CD14-positive monocyte (primary cell): ENCODE data around the gene ELOA. TPM values are rescaled to one million over a fixed set of nuclear protein-coding genes. Genes with fewer than 3 reads are reported as not detected.
A peak's percentile ranks its signal among the peaks of the same experiment; 100 is the strongest.

ENCODE experiments used
- DNase-seq, 3 donors: peaks; one replicate each; pipeline ENCODE4 v3.0.0-alpha.2; 2011 to 2022
- H2AFZ ChIP-seq: 2 replicates; pipeline ENCODE4 v1.6.0; 2012; ENCODE audit warnings: mild to moderate bottlenecking, low read depth, low read length, inconsistent platforms; ENCODE audit not compliant: insufficient read depth, poor library complexity, severe bottlenecking
- H3K27ac ChIP-seq, 2 donors: 1 replicate in 1 of 2; 2 replicates in 1 of 2; pipeline ENCODE4 v1.5.1; 2012 to 2013; ENCODE audit warnings: low read length in 2 of 2, control low read depth in 1 of 2, inconsistent platforms in 1 of 2, low read depth in 1 of 2, mild to moderate bottlenecking in 1 of 2
- H3K27me3 ChIP-seq, 2 donors: one replicate each; pipeline versions ENCODE4 v1.6.0 to v1.6.1; 2011 to 2013; ENCODE audit warnings: low read length in 2 of 2; ENCODE audit not compliant: control insufficient read depth in 2 of 2, insufficient read depth in 2 of 2
- H3K36me3 ChIP-seq, 2 donors: replicated peaks in 1 of 2; 1 replicate in 1 of 2; 2 replicates in 1 of 2; pipeline versions ENCODE4 v1.5.1 to v1.6.1; 2012 to 2013; ENCODE audit warnings: low read length in 2 of 2, control low read depth in 1 of 2, inconsistent platforms in 1 of 2, mild to moderate bottlenecking in 1 of 2; ENCODE audit not compliant: insufficient read depth in 2 of 2, control insufficient read depth in 1 of 2
- H3K4me1 ChIP-seq, 2 donors: 1 replicate in 1 of 2; 2 replicates in 1 of 2; pipeline versions ENCODE4 v1.5.1 to v1.6.1; 2012 to 2013; ENCODE audit warnings: low read length in 2 of 2, control low read depth in 1 of 2, inconsistent platforms in 1 of 2, mild to moderate bottlenecking in 1 of 2, moderate library complexity in 1 of 2; ENCODE audit not compliant: insufficient read depth in 2 of 2, control insufficient read depth in 1 of 2
- H3K4me2 ChIP-seq: replicated peaks from 2 replicates; pipeline ENCODE3; 2012; ENCODE audit warnings: low read length, moderate library complexity, mild to moderate bottlenecking; ENCODE audit not compliant: poor library complexity, severe bottlenecking; ENCODE audit errors: extremely low read depth
- H3K4me3 ChIP-seq, 3 experiments: fragments of 200-600 bp in 1 of 3; sonication (generic) in 1 of 3; replicated peaks in 1 of 3; 1 replicate in 2 of 3; 2 replicates in 1 of 3; pipeline ENCODE4 v1.5.1; 2011 to 2013; ENCODE audit warnings: low read length in 3 of 3, mild to moderate bottlenecking in 3 of 3, control low read depth in 2 of 3, low read depth in 2 of 3, inconsistent platforms in 1 of 3, moderate library complexity in 1 of 3
- H3K79me2 ChIP-seq: 2 replicates; pipeline ENCODE4 v1.6.0; 2012; ENCODE audit warnings: mild to moderate bottlenecking, control low read depth, inconsistent platforms, low read length, moderate library complexity; ENCODE audit not compliant: insufficient read depth
- H3K9ac ChIP-seq: 2 replicates; pipeline ENCODE4 v1.6.0; 2017; ENCODE audit warnings: low read length, mild to moderate bottlenecking; ENCODE audit not compliant: insufficient read depth, poor library complexity, severe bottlenecking
- H3K9me3 ChIP-seq, 2 donors: replicated peaks in 1 of 2; 1 replicate in 1 of 2; 2 replicates in 1 of 2; pipeline versions ENCODE4 v1.5.1 to v1.6.1; 2012 to 2013; ENCODE audit warnings: low read length in 2 of 2, control low read depth in 1 of 2; ENCODE audit not compliant: control insufficient read depth in 1 of 2, insufficient read depth in 1 of 2
- H4K20me1 ChIP-seq: 2 replicates; pipeline ENCODE4 v1.6.0; 2012; ENCODE audit warnings: mild to moderate bottlenecking, low read length, control low read depth, moderate library complexity; ENCODE audit not compliant: insufficient read depth
- H3K27ac Mint-ChIP-seq, 7 donors: one replicate each; pipeline ENCODE4 v1.8.0; 2020; ENCODE audit warnings: mild to moderate bottlenecking in 7 of 7, mixed read lengths in 7 of 7, moderate library complexity in 6 of 7, inconsistent platforms in 2 of 7
- H3K27me3 Mint-ChIP-seq, 3 donors: one replicate each; pipeline ENCODE4 v1.8.0; 2021 to 2022; ENCODE audit warnings: low read depth in 3 of 3, mild to moderate bottlenecking in 3 of 3, mixed read lengths in 3 of 3, moderate library complexity in 3 of 3, inconsistent platforms in 1 of 3
- H3K36me3 Mint-ChIP-seq, 2 donors: one replicate each; pipeline ENCODE4 v1.8.0; 2020; ENCODE audit warnings: mixed read lengths in 2 of 2, inconsistent platforms in 1 of 2, mild to moderate bottlenecking in 1 of 2
- H3K4me1 Mint-ChIP-seq: one replicate; pipeline ENCODE4 v1.8.0; 2020; ENCODE audit warnings: mild to moderate bottlenecking, mixed read lengths
- H3K4me3 Mint-ChIP-seq, 2 donors: one replicate each; pipeline ENCODE4 v1.8.0; 2020; ENCODE audit warnings: mild to moderate bottlenecking in 2 of 2, mixed read lengths in 2 of 2, moderate library complexity in 1 of 2
- H3K9me3 Mint-ChIP-seq, 7 donors: one replicate each; pipeline ENCODE4 v1.8.0; 2020 to 2022; ENCODE audit warnings: mixed read lengths in 7 of 7, mild to moderate bottlenecking in 6 of 7, moderate library complexity in 6 of 7, inconsistent platforms in 2 of 7
- CTCF ChIP-seq: fragments of 200-600 bp; IDR thresholded peaks from one replicate; pipeline ENCODE4 v1.8.0; 2022; ENCODE audit warnings: antibody characterized with exemption, mild to moderate bottlenecking
- WGBS: methylation state at CpG from one replicate; pipeline ENCODE4 v1.1.5; 2013; ENCODE audit warnings: missing lambda C conversion rate; ENCODE audit not compliant: insufficient coverage; 5-methylcytosine and 5-hydroxymethylcytosine counted together
- intact Hi-C, 2 donors: fragments of 100-400 bp; cut with micrococcal nuclease; formaldehyde crosslinking; loops; one replicate each; pipeline versions ENCODE4 v1.15.0 to v1.15.1; 2023
- polyA plus RNA-seq, 3 donors: library from polyadenylated mRNA; depleted of rRNA in 1 of 3; unstranded in 2 of 3; stranded (reverse) in 1 of 3; fragments of 300-500 nt in 2 of 3; fragments of >200 nt in 1 of 3; fragmentation: Illumina TruSeq in 2 of 3; gene quantifications; 1 replicate in 2 of 3; 2 replicates in 1 of 3; pipeline ENCODE4 v1.2.3, GENCODE V29; 2012 to 2021

ELOA gene
- polyA plus RNA-seq, 3 donors, result 25.4 to 31.2 (median 28.7) TPM

GRCh38 chr1:23784846-23785245 lies 41.6 kb downstream of the ELOA start:
- no peaks in the 10 kb centered on the region for H3K9me3 ChIP-seq
- Mint-ChIP-seq H3K4me1 (peaks cover 5% of the 10 kb centered on the region), H3K27me3 (no peaks in the 10 kb centered on the region), H3K4me3 (no peak overlapping the region), H3K36me3 (peaks cover 56 to 71% of the 10 kb centered on the region in 2 donors), H3K9me3 (no peaks in the 10 kb centered on the region), H3K27ac (peak overlapping the region in 2 of 7 donors; percentile 19 to 26)
- DNase-seq, result no peak
- no peak overlapping the region for H3K4me2 ChIP-seq
- H3K27ac ChIP-seq, result no peak overlapping the region
- H3K27me3 ChIP-seq, result no peaks in the 10 kb centered on the region
- intact Hi-C loops, result loop anchor here in 1 of 2 donors (5.0 kb wide), 1 partner anchor 82 kb away; the partner anchor contains the start of gene FUCA1
- peaks cover 35% of the 10 kb centered on the region for H3K79me2 ChIP-seq
- H3K4me3 ChIP-seq, result no peak overlapping the region
- WGBS, result 100% methylated on average over 2 of the region's 4 CpGs
- peaks cover 2 to 6% of the 10 kb centered on the region in 2 donors for H3K4me1 ChIP-seq
- H3K9ac ChIP-seq, result no peak overlapping the region
- no peaks in the 10 kb centered on the region for H4K20me1 ChIP-seq
- H3K36me3 ChIP-seq, result peaks cover 38 to 64% of the 10 kb centered on the region in 2 donors
- TF ChIP-seq CTCF, result no peak
- H2AFZ ChIP-seq, result no peak overlapping the region

GRCh38 chr1:23787701-23788100 lies 44.4 kb downstream of the ELOA start:
- no peak overlapping the region for H2AFZ ChIP-seq
- H3K9me3 ChIP-seq, result no peaks in the 10 kb centered on the region
- Mint-ChIP-seq H3K36me3 (peaks cover 46 to 55% of the 10 kb centered on the region in 2 donors), H3K4me3 (no peak overlapping the region), H3K27me3 (no peaks in the 10 kb centered on the region), H3K4me1 (peaks cover 22% of the 10 kb centered on the region), H3K27ac (peak overlapping the region in 1 of 7 donors; percentile 12), H3K9me3 (peaks cover 0 to 3% (median 0%) of the 10 kb centered on the region in 7 donors)
- peaks cover 31% of the 10 kb centered on the region for H3K79me2 ChIP-seq
- no peak for DNase-seq
- intact Hi-C loops, result loop anchor here in 1 of 2 donors (5.0 kb wide), 1 partner anchor 80 kb away; the partner anchor contains the start of gene FUCA1
- no peak overlapping the region for H3K4me3 ChIP-seq
- no peak overlapping the region for H3K4me2 ChIP-seq
- H4K20me1 ChIP-seq, result peaks cover 10% of the 10 kb centered on the region
- H3K27ac ChIP-seq, result no peak overlapping the region
- TF ChIP-seq CTCF, result no peak
- 87% methylated on average over 2 of the region's 3 CpGs for WGBS
- peaks cover 38 to 56% of the 10 kb centered on the region in 2 donors for H3K36me3 ChIP-seq
- no peak overlapping the region for H3K9ac ChIP-seq
- peaks cover 20 to 25% of the 10 kb centered on the region in 2 donors for H3K4me1 ChIP-seq
- no peaks in the 10 kb centered on the region for H3K27me3 ChIP-seq
